ENCODE results near the gene VPS11.

VPS11 gene

DNA sequence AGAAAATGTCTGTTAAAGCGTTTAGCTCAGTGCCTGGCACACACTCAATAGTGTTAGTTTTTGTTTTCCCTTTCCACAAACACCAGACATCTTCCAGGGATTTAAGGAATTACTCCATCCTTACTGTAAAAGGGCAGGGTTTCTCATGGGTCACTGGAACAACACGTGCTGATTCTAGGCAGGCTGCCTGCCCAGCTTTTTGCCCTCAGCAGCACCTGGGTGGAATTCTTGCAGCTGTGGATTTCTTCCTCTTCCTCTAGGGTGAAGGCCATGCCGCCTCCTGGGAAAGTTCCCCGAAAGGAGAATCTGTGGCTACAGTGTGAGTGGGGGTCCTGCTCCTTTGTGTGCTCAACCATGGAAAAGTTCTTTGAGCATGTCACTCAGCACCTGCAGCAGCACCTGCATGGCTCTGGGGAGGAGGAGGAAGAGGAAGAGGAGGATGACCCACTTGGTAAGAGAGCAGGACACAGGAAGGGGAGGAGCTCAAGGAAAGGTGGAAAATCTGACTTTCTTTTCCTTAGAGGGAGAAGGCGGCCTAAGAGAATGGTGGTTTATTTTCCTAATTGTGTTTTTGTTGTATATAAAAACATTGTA lies 59.2 kb downstream of the VPS11 start:
- no peak for DNase-seq

DNA sequence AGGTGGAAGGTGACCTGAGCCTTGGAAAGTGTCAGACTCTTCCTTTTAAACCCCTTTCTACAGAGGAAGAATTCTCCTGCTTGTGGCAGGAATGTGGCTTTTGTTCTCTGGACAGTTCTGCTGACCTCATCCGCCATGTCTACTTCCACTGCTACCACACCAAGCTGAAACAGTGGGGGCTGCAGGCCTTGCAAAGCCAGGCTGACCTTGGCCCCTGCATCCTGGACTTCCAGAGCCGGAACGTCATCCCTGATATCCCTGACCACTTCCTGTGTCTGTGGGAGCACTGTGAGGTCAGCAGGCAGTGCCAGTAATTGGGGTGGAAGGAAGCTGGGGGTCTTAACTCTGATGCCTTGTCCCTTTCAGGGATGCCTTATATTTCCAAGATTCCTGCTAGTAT lies 63.0 kb downstream of the VPS11 start:
- DNase-seq: no peak

Measured in NCI-H2227 treated with DMSO at 0.1 percent for 48 hours (cell line).